ENCODE measurements around the gene PACSIN3.
"Not testable (repeated sequence)": the region's sequence is repeated elsewhere in the genome, so short reads cannot be mapped to it uniquely, and the experiment has no call there.

The PACSIN3 gene

GRCh38 chr11:47198161-47198560, 11.9 kb upstream of the PACSIN3 start:
- DNase-seq (ENCODE audit: low read depth in 2 of 2, low spot score in 1 of 2): not testable (repeated sequence)

DNA sequence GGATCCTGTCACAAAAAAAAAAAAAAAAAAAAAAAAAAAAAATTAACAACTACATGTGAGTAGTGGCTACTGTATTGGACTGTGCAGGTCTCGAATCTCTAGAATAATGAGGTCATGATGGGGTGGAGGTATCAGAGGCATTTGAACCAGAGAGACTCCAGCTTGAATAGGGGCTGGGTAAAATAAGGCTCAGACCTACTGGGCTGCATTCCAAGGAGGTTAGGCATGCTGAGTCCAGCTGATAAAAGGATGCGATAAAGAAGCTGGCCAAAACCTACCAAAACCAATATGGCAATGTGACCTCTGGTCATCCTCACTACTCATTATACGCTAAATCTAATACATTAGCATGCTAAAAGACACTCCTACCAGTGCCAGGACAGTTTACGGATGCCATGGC, 5.9 kb upstream of the PACSIN3 start:
- no peak for DNase-seq (ENCODE audit: low read depth in 2 of 2, low spot score in 1 of 2)

DNA sequence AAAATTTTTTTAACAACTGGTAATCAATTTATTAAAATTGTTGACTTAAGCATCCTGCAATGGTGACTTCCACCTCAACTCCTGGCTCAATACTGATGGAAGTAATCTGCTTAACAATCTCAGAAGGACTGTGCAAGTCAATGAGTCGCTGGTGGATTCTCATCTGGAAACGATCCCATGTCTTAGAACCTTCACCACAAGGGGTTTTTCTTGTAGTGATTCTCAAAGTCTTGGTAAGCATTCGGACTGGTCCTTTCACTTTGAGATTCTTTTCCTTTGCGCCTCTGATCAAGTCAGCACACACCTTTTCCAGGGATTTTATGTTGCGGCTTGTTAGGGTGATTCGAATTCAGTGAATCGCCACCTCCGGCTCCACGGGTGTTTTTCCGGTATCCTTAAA, 4.9 kb upstream of the PACSIN3 start:
- DNase-seq (ENCODE audit: low read depth in 2 of 2, low spot score in 1 of 2): not testable (repeated sequence)

- DNase-seq (ENCODE audit: low read depth in 2 of 2, low spot score in 1 of 2): no peak
Measured at GRCh38 chr11:47189100-47189834, 3.0 kb upstream of the PACSIN3 start.

DNA sequence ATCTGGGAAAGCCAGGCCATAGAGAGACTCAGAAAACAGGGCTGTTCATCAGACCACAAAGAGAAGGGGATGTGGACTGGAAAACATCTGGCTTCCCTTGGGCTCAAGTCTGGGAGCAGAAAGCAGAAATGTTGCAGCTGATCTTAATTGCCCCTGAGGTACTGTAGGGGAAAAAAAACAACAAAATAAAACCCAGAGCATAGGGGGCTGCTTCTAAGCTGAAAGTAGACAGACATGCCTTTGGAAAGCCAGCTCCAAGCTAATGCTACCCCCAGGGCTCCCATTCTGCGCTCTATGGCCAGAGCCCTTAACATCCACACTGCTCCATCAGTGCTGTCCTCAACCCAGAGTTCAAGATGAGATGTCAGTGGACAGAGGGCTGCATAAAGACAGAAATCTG, 2.0 kb upstream of the PACSIN3 start:
- DNase-seq (ENCODE audit: low read depth in 2 of 2, low spot score in 1 of 2): no peak

DNA sequence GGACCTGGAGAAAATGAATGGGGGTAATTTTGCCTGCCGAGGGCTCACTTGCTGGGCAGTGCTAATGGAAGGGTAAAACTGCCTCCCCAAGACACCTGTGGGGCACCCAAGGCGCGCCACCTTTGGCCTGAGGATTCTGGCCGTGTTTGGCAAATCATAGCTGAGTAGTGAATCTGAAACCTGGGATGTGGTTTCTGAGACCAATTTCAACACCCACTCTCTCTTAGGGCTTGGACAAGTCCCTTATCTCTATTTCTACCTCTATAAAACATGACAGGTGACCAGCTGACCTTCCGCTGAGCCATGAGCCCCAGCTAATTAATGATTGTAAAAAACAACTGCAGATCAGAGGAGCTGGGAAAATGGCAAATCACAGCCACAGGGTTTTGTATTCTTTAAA, 1.5 kb upstream of the PACSIN3 start:
- no peak for DNase-seq (ENCODE audit: low read depth in 2 of 2, low spot score in 1 of 2)

- no peak for DNase-seq (ENCODE audit: low read depth in 2 of 2, low spot score in 1 of 2)
Measured at GRCh38 chr11:47186700-47187695, 764 bp upstream of the PACSIN3 start.

DNA sequence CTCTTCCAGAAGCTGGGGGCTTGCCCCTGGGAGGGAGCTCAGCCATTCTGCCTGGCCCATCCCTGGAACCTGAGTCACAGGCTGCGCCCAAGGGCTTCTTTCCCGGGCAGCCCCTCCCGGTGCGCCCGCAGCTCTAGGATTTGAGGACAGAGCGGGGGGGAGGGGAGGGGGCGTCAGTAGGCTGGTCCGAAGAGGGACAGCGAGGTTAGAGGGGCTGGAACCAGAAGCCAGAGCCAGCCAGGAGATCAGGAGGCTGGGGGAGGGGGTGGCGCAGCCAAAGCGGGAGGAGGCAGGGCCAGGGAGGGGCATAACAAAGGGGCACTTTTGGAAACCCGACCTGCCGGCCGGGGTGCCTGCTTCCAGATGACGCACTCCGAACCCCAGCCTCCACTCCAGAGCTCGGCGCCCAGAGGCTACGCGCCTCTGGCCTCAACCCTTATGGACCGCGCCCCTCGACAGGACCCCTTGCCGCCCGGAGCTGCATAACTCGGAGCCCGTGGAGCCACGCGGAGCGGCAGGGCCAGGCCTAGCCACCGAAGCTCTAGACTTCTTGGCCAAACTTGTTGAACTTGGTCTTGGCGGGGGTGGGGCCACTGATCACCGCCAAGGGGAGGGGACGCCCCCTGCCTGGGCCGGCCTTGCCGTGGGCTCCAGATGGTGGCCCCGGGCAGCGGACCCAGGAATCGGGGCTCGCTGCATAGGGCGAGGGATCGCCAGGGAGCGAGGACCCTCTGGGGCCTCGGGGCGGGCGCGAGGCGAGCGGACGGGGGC, 744 bp downstream of the PACSIN3 start:
- DNase-seq (ENCODE audit: low read depth in 2 of 2, low spot score in 1 of 2): no peak

DNA sequence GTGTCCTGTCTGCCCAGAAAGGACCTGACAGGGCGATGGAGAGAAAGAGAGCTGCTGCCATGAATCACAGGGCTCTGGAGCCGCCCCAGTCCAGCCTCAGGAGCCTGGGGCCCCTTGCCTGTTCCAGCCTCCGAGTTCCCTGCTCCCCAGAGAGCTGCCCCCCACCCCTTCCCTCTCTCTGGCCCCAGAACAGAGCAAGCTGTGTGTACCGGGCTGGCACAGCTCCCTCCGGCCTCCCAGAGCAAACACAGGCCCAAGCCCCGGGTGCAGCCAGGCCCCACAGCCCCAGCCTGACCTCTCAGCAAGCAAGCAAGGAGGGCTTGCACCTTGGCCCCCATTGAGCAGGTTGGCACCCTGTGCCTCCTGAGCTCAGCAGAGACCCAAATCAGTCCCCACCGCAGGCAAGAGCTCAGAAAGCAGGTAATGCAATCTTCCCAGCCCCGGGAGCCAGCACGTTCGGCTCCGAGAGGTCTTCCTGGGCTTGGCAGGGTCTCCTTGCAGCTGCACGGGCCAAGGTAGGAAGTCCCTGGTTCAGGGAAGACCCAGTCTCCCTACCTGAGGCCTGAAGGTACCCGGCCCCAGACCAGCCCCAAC, 1.4 kb downstream of the PACSIN3 start:
- no peak for DNase-seq (ENCODE audit: low read depth in 2 of 2, low spot score in 1 of 2)

DNA sequence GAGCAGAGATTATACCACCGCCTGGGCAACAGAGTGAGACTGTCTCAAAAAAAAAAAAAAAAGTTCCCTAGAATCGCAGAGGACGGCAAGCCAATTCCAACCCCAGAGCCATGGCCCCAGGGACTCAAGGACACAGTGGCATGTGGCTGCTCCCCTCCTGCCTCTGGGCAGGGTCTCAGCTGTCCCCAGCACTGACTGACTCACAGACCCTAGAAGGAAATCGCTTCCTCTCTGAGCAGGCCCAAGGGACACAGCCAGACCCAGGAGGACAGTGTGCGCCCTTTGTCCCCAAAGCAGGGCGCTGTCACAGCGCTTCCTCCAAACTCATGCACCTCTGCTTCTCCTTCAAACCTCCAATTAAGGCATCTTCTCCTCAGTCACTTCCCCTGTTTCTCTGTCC, 2.3 kb downstream of the PACSIN3 start:
- no peak for DNase-seq (ENCODE audit: low read depth in 2 of 2, low spot score in 1 of 2)

DNA sequence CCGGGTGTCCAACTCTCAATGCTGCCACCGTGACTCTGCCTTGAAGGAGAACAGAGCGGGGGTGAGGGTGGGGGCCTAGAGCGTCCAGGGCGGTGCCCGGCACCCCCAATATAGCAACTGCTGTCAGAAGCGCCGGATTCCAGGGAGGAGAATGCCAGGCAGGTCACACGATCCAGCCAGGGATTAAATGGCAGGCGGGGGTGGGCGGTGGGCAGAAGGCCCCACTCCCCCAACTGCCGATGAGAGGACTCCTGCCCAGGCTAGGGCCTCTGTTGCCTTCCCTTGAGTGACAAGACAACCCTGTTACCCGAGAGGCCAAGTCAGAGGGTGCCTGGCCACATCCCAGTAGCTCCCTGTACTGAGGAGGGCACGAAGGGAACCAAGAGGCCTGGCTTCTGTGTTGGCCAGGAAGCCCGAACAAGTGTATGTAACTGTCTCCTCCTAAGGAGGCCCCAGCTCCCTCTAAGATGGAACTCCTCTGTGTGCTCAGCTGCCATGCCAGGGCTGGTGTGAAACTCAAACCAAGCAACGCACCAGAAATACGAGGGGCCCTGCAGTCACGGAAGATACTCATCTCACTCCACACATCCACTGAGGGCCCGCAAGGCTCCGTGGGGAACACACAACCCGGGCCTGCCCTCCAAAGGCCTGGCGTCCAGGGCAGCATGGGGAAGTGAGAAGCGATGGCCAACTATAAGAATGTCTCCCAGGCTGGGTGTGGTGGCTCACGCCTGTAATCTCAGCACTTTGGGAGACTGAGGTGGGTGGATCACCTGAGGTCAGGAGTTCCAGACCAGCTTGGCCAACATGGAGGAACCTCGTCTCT, 3.0 kb downstream of the PACSIN3 start:
- DNase-seq (ENCODE audit: low read depth in 2 of 2, low spot score in 1 of 2): no peak

DNA sequence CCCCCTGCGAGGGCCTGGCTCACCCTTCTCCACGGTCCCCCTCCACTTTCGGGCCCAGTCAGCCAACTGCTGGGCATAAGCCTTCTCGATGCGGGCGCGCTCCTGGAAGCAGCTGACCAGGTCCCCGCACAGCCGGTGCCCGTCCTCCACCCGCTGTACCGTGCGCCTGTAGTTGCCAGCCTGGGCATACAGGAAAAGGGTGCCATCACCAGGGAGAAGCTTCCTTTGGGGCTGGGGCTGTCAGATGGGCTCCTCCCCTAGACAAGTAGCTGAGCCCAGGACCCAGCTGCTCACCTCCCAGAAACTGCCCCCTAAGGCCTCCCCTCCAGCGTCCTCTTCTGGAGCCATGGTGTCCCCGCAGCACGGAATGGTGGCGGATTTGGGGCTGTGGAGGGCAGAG, 3.9 kb downstream of the PACSIN3 start:
- no peak for DNase-seq (ENCODE audit: low read depth in 2 of 2, low spot score in 1 of 2)

DNA sequence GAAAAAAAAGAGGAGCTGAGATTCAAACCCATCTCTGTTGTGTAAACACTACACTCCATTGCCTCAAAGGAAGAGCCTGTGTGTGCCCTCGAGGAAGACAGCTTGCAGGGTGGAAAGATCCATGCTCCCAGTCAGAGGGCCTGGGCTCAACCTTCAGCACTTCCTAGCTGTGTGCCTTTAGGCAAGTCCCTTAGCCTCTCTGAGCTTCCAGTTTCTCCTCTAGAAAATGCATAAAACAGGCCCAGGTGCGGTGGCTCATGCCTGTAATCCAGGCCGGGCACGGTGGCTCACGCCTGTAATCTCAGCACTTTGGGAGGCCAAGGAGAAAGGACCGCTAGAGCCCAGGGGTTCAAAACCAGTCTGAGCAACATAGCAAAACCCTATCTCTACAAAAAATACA, 5.0 kb downstream of the PACSIN3 start:
- DNase-seq (ENCODE audit: low read depth in 2 of 2, low spot score in 1 of 2): no peak

DNA sequence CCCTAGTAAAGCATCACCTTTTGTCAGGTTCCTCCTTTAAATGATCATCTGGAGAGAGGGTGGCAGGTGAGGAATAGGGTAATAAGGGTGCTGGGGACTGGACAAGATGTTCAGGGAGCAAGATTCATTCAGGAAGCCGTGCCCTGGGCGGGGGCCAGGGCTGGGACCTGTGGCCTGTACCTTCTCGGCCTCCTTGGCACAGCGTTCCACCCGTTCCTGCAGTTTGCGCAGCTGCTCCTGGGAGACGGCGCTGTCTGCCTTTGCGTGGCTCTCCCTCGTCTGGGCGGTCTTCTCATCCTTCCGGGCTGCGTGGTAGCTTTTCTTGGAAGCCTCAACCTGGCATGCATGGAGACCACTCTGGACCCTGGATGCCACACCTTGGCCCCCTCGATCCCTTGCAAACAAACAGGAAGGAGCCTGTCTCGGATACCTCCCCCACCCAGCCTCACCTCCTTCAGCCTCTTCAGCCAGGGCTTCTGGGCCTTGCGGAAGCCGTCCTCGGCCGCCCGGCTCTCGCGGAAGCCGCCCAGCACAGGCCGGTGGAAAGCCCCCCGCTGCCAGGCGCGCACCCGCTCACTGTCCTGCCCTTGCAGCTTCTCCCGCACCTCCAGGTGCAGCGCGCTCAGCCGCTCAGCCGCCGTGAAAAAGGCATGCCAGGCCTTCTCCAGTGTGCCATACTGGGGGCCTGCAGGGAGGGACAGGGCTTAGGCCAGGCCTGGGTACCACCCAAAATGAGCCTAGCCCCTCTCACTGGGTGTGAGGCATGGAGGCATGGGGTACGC, 6.0 kb downstream of the PACSIN3 start:
- no peak for DNase-seq (ENCODE audit: low read depth in 2 of 2, low spot score in 1 of 2)

- DNase-seq (ENCODE audit: low read depth in 2 of 2, low spot score in 1 of 2): no peak
Measured at GRCh38 chr11:47179655-47179991, 6.6 kb downstream of the PACSIN3 start.

- DNase-seq (ENCODE audit: low read depth in 2 of 2, low spot score in 1 of 2): no peak
Measured at GRCh38 chr11:47178737-47179654, 7.2 kb downstream of the PACSIN3 start.

GRCh38 chr11:47178316-47178715, 7.9 kb downstream of the PACSIN3 start:
- no peak for DNase-seq (ENCODE audit: low read depth in 2 of 2, low spot score in 1 of 2)

DNA sequence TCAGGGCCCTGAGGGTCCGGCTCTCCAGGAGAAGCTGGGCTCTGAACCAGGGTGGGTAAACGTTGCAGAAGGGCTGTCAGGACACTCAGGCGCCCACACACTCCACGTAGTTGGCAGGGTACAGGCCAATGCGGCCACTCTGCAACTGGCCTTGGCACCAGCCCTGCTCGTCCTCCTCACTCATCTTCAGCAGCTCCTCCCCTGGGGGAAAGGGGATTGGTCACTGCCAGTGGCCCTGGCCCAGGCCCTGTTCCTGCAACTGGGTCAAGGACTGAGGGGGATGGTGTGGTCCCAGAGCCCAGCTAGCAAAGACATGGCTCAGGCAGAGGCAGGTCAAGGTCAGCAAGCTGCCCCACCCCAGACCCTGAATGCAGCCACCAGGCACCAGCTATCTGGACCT, 8.4 kb downstream of the PACSIN3 start:
- DNase-seq (ENCODE audit: low read depth in 2 of 2, low spot score in 1 of 2): no peak
